ENCODE measurements around the gene LEF1.

DNA sequence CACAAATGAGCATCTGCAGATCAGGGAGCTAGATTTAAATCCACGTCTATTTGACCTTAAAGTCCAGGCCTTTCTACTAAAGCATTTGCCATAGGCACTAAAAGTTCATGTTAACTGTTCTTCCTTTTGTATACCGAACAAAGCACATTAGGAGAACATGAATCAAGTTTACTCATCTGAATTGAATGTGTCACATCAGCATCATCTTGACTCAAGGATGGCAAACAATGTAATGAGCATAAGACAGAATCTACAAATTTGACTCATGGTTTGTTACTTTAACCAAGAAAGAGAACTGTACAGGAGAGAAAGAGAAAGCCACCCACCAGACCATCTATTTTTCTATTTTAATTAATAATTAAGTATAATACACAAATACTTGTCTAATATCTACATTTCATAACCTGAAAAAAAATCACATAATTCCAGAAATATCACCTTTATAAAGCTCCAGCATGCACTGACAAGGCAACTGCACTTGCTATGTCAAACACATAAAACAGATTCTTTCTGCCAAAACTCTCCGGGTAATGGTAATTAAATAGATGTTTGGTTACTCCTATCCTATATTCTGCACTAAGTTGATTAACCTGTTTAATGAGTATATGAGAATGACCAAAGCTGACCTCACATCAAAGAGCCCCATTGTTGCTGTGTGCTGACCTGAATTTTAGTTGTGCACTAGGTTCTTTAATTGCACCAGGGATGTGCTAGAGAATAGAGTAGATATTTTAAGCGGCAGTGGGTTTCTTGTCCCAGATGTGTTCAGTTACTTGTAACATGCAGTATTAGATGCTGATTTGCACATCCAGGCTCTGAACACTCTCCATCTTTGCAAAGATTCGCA is 42.5 kb upstream of the LEF1 start:
- TF ChIP-seq, protein P1, sequence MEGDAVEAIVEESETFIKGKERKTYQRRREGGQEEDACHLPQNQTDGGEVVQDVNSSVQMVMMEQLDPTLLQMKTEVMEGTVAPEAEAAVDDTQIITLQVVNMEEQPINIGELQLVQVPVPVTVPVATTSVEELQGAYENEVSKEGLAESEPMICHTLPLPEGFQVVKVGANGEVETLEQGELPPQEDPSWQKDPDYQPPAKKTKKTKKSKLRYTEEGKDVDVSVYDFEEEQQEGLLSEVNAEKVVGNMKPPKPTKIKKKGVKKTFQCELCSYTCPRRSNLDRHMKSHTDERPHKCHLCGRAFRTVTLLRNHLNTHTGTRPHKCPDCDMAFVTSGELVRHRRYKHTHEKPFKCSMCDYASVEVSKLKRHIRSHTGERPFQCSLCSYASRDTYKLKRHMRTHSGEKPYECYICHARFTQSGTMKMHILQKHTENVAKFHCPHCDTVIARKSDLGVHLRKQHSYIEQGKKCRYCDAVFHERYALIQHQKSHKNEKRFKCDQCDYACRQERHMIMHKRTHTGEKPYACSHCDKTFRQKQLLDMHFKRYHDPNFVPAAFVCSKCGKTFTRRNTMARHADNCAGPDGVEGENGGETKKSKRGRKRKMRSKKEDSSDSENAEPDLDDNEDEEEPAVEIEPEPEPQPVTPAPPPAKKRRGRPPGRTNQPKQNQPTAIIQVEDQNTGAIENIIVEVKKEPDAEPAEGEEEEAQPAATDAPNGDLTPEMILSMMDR (IDR thresholded peaks at IDR 0.05), result no peak
- TF ChIP-seq SIN3A (IDR thresholded peaks at IDR 0.05; ENCODE audit: borderline replicate concordance, insufficient read depth, low read depth, low read length) (no peak), REST (IDR thresholded peaks at IDR 0.05; ENCODE audit: insufficient read depth in 1 of 2, low read depth in 2 of 2, low read length in 1 of 2) (no peak)
